Hepatocyte (in vitro differentiated cells): ENCODE data around the gene SEMA3A. TPM values are rescaled to one million over a fixed set of nuclear protein-coding genes. Genes with fewer than 3 reads are reported as not detected.

ENCODE experiments used
- DNase-seq: peaks from one replicate; pipeline ENCODE4 v3.0.0-alpha.2; 2016; ENCODE audit warnings: low spot score
- H2AFZ ChIP-seq: fragments of 200-600 bp; sonication (generic); 2 replicates; pipeline ENCODE4 v1.6.0; 2016; ENCODE audit warnings: antibody characterized with exemption, mild to moderate bottlenecking
- H3K27ac ChIP-seq: fragments of 200-600 bp; sonication (generic); 2 replicates; pipeline ENCODE4 v1.5.1; 2016; ENCODE audit warnings: mild to moderate bottlenecking
- H3K27me3 ChIP-seq: fragments of 200-600 bp; sonication (generic); 2 replicates; pipeline ENCODE4 v1.6.1; 2016
- H3K36me3 ChIP-seq: fragments of 200-600 bp; sonication (generic); replicated peaks from 2 replicates; pipeline ENCODE4 v1.5.1; 2016; ENCODE audit warnings: low read depth; ENCODE audit not compliant: insufficient read depth
- H3K4me1 ChIP-seq: fragments of 200-600 bp; sonication (generic); 2 replicates; pipeline ENCODE4 v1.5.1; 2016; ENCODE audit warnings: mild to moderate bottlenecking, moderate library complexity; ENCODE audit not compliant: insufficient read depth
- H3K4me2 ChIP-seq: fragments of 200-600 bp; sonication (generic); 2 replicates; pipeline ENCODE4 v1.6.0; 2016
- H3K4me3 ChIP-seq: fragments of 200-600 bp; sonication (generic); 2 replicates; pipeline ENCODE4 v1.5.1; 2016; ENCODE audit warnings: mild to moderate bottlenecking
- H3K79me2 ChIP-seq: fragments of 200-600 bp; sonication (generic); 2 replicates; pipeline ENCODE4 v1.6.0; 2017; ENCODE audit warnings: mild to moderate bottlenecking
- H3K9me2 ChIP-seq: fragments of 200-600 bp; sonication (generic); replicated peaks from 2 replicates; pipeline ENCODE4 v1.6.0; 2017; ENCODE audit warnings: mild to moderate bottlenecking; ENCODE audit not compliant: insufficient read depth
- H3K9me3 ChIP-seq: fragments of 200-600 bp; sonication (generic); 2 replicates; pipeline ENCODE4 v1.5.1; 2016; ENCODE audit warnings: low read depth, mild to moderate bottlenecking
- H4K20me1 ChIP-seq: fragments of 200-600 bp; sonication (generic); 2 replicates; pipeline ENCODE4 v1.6.0; 2016; ENCODE audit warnings: mild to moderate bottlenecking; ENCODE audit not compliant: insufficient read depth, poor library complexity, severe bottlenecking
- CTCF ChIP-seq: fragments of 200-600 bp; sonication (generic); IDR thresholded peaks from 2 replicates; pipeline ENCODE4 v1.5.1; 2016; ENCODE audit warnings: antibody characterized with exemption, mild to moderate bottlenecking; ENCODE audit not compliant: poor library complexity
- EZH2 ChIP-seq: fragments of 200-600 bp; sonication (generic); IDR thresholded peaks from 2 replicates; pipeline ENCODE4 v1.6.1; 2016; ENCODE audit warnings: antibody characterized with exemption, mild to moderate bottlenecking, borderline replicate concordance
- EZH2phosphoT487 ChIP-seq: fragments of 200-600 bp; sonication (generic); IDR thresholded peaks from one replicate; pipeline ENCODE4 v1.6.1; 2018; ENCODE audit warnings: antibody characterized with exemption, mild to moderate bottlenecking, low read depth, moderate library complexity; ENCODE audit not compliant: unreplicated experiment, severe bottlenecking
- WGBS: methylation state at CpG from one replicate; pipeline ENCODE4 v1.1.6; 2016; ENCODE audit warnings: low lambda C conversion rate; ENCODE audit errors: missing lambda C conversion rate; 5-methylcytosine and 5-hydroxymethylcytosine counted together
- polyA plus RNA-seq: library from polyadenylated mRNA; unstranded; fragments of >200 nt; fragmentation: Nextera tagmentation; extraction: Ambion mirVana; gene quantifications from 2 replicates; pipeline ENCODE4 v1.2.1, GENCODE V29; 2016
- total RNA-seq: library from RNA; depleted of rRNA; stranded (reverse); fragments of >200 nt; gene quantifications from 2 replicates; pipeline ENCODE4 v1.2.3, GENCODE V29; 2014

The SEMA3A gene
- total and polyA plus RNA-seq, 2 experiments from 2014 or later: 19.3 to 64.6 TPM

GRCh38 chr7:84017651-84018050 lies 176.9 kb downstream of the SEMA3A start:
- Histone ChIP-seq H3K9me2 (no peaks in the 10 kb centered on the region), H3K4me2 (no peak overlapping the region), H4K20me1 (no peaks in the 10 kb centered on the region), H3K9me3 (no peaks in the 10 kb centered on the region), H3K27me3 (no peaks in the 10 kb centered on the region), H3K36me3 (no peaks in the 10 kb centered on the region), H3K27ac (no peak overlapping the region), H3K79me2 (peaks cover 4% of the 10 kb centered on the region), H3K4me1 (peaks cover 8% of the 10 kb centered on the region), H3K4me3 (no peak overlapping the region), H2AFZ (no peak overlapping the region)
- TF ChIP-seq CTCF (no peak), EZH2 (no peak), EZH2phosphoT487 (no peak)
- DNase-seq: no peak
- 80% methylated on average over 2 of the region's 2 CpGs for WGBS

- H4K20me1 ChIP-seq: no peaks in the 10 kb centered on the region
- H3K4me3 ChIP-seq: no peak overlapping the region
- no peaks in the 10 kb centered on the region for H3K9me2 ChIP-seq
- TF ChIP-seq CTCF: no peak
- TF ChIP-seq EZH2phosphoT487: no peak
- no peak for TF ChIP-seq EZH2
- peaks cover 4% of the 10 kb centered on the region for H3K79me2 ChIP-seq
- no peak for DNase-seq
- peaks cover 7% of the 10 kb centered on the region for H3K4me1 ChIP-seq
- 95% methylated on average over 6 of the region's 6 CpGs for WGBS
- no peaks in the 10 kb centered on the region for H3K9me3 ChIP-seq
- no peak overlapping the region for H3K4me2 ChIP-seq
- no peak overlapping the region for H3K27ac ChIP-seq
- H2AFZ ChIP-seq: no peak overlapping the region
- no peaks in the 10 kb centered on the region for H3K27me3 ChIP-seq
- no peaks in the 10 kb centered on the region for H3K36me3 ChIP-seq
Observed at GRCh38 chr7:84013616-84014240, 180.9 kb downstream of the SEMA3A start.

- peaks cover 7% of the 10 kb centered on the region for H3K4me1 ChIP-seq
- H3K4me2 ChIP-seq: no peak overlapping the region
- H3K4me3 ChIP-seq: no peak overlapping the region
- H2AFZ ChIP-seq: no peak overlapping the region
- DNase-seq: no peak
- H3K36me3 ChIP-seq: no peaks in the 10 kb centered on the region
- no peaks in the 10 kb centered on the region for H3K9me2 ChIP-seq
- WGBS: no CpG with 5 or more reads among the region's 1 CpG
- no peaks in the 10 kb centered on the region for H4K20me1 ChIP-seq
- no peaks in the 10 kb centered on the region for H3K9me3 ChIP-seq
- H3K27ac ChIP-seq: no peak overlapping the region
- H3K79me2 ChIP-seq: no peaks in the 10 kb centered on the region
- H3K27me3 ChIP-seq: no peaks in the 10 kb centered on the region
- TF ChIP-seq EZH2 (no peak), CTCF (no peak), EZH2phosphoT487 (no peak)
Observed at GRCh38 chr7:84009782-84010181, 184.8 kb downstream of the SEMA3A start.

GRCh38 chr7:84009051-84009450 lies 185.5 kb downstream of the SEMA3A start:
- Histone ChIP-seq H3K4me2 (no peak overlapping the region), H3K4me3 (no peak overlapping the region), H3K9me3 (no peaks in the 10 kb centered on the region), H2AFZ (no peak overlapping the region), H3K4me1 (peaks cover 7% of the 10 kb centered on the region), H3K27ac (no peak overlapping the region), H3K9me2 (no peaks in the 10 kb centered on the region), H4K20me1 (no peaks in the 10 kb centered on the region), H3K79me2 (no peaks in the 10 kb centered on the region), H3K36me3 (no peaks in the 10 kb centered on the region), H3K27me3 (no peaks in the 10 kb centered on the region)
- TF ChIP-seq EZH2: no peak
- TF ChIP-seq EZH2phosphoT487: no peak
- DNase-seq: no peak
